Fibroblast of skin of right biceps (primary cell): ENCODE data around the gene SMIM3.
"Not testable (repeated sequence)": the region's sequence is repeated elsewhere in the genome, so short reads cannot be mapped to it uniquely, and the experiment has no call there.

Experiments used
- DNase-seq: peaks from one replicate; pipeline ENCODE4 v3.0.0-alpha.2; 2013

The SMIM3 gene

GRCh38 chr5:150801117-150801927 is 22.8 kb downstream of the SMIM3 start:
- peak; percentile 76 for DNase-seq

- no peak for DNase-seq
Observed at GRCh38 chr5:150804388-150804787, 25.8 kb downstream of the SMIM3 start.

- DNase-seq: no peak
Observed at GRCh38 chr5:150809363-150809762, 30.8 kb downstream of the SMIM3 start.

GRCh38 chr5:150815010-150815409 is 36.5 kb downstream of the SMIM3 start:
- no peak for DNase-seq

GRCh38 chr5:150816946-150817345 is 38.4 kb downstream of the SMIM3 start:
- DNase-seq: no peak

GRCh38 chr5:150829744-150830143 is 51.2 kb downstream of the SMIM3 start:
- no peak for DNase-seq

- DNase-seq: not testable (repeated sequence)
Observed at GRCh38 chr5:150831821-150832220, 53.3 kb downstream of the SMIM3 start.

- DNase-seq: no peak
Observed at GRCh38 chr5:150836064-150836463, 57.5 kb downstream of the SMIM3 start.

GRCh38 chr5:150836703-150837102 is 58.1 kb downstream of the SMIM3 start:
- no peak for DNase-seq

GRCh38 chr5:150845185-150845859 is 66.8 kb downstream of the SMIM3 start:
- not testable (repeated sequence) for DNase-seq

- not testable (repeated sequence) for DNase-seq
Observed at GRCh38 chr5:150846308-150846653, 67.7 kb downstream of the SMIM3 start, which contains the start of gene IRGM. Gene IRGM, plus strand, starts transcription at chr5:150846521. Its CDS starts 1,603 bp downstream, at chr5:150848124.
